AG10803 (cell line): ENCODE results near the gene TMEM131L.
"Not testable (repeated sequence)": the region's sequence is repeated elsewhere in the genome, so short reads cannot be mapped to it uniquely, and the experiment has no call there.

Experiments used
- DNase-seq: peaks from one replicate; pipeline ENCODE4 v3.0.0; 2010; ENCODE audit warnings: low read depth
- H3K4me3 ChIP-seq: 2 replicates; pipeline ENCODE4 v1.5.1; 2011; ENCODE audit warnings: mild to moderate bottlenecking, low read length, control low read depth
- CTCF ChIP-seq: conservative IDR thresholded peaks from 2 replicates; pipeline ENCODE4 v1.5.1; 2011; ENCODE audit warnings: mild to moderate bottlenecking, low read length, control low read depth, inconsistent platforms

The TMEM131L gene

GRCh38 chr4:153468587-153468986 lies 2.4 kb downstream of the TMEM131L start:
- TF ChIP-seq CTCF, result no peak
- DNase-seq, result no peak
- H3K4me3 ChIP-seq, result peak overlapping the region; percentile 11; the same call in 1 of the 2 replicates

- DNase-seq, result no peak
- no peak overlapping the region for H3K4me3 ChIP-seq
- TF ChIP-seq CTCF, result no peak
Observed at GRCh38 chr4:153469031-153469430, 2.9 kb downstream of the TMEM131L start.

- DNase-seq, H3K4me3 ChIP-seq: not testable (repeated sequence)
Observed at GRCh38 chr4:153471071-153471697, 5.0 kb downstream of the TMEM131L start.

GRCh38 chr4:153471698-153472093 lies 5.5 kb downstream of the TMEM131L start:
- H3K4me3 ChIP-seq, result no peak overlapping the region
- no peak for TF ChIP-seq CTCF
- DNase-seq, result no peak

- TF ChIP-seq CTCF, result no peak
- H3K4me3 ChIP-seq, result no peak overlapping the region
- DNase-seq, result no peak
Observed at GRCh38 chr4:153472122-153473037, 6.2 kb downstream of the TMEM131L start.

- no peak overlapping the region for H3K4me3 ChIP-seq
- no peak for TF ChIP-seq CTCF
- DNase-seq, result no peak
Observed at GRCh38 chr4:153474251-153474650, 8.1 kb downstream of the TMEM131L start.

- no peak overlapping the region for H3K4me3 ChIP-seq
- TF ChIP-seq CTCF, result no peak
- DNase-seq, result no peak
Observed at GRCh38 chr4:153476829-153477574, 10.8 kb downstream of the TMEM131L start.
